EL (cell line): ENCODE data around the gene MYMX.
A peak's percentile ranks its signal among the peaks of the same experiment; 100 is the strongest.
"Not testable (repeated sequence)": the region's sequence is repeated elsewhere in the genome, so short reads cannot be mapped to it uniquely, and the experiment has no call there.

Experiments
- DNase-seq: peaks from one replicate; pipeline ENCODE4 v3.0.0-alpha.2; 2016

Gene MYMX

GRCh38 chr6:44216677-44217331, at the start of gene MYMX:
Gene MYMX, plus strand, starts transcription at chr6:44216926. Its CDS starts 546 bp downstream, at chr6:44217472.
- no peak for DNase-seq

GRCh38 chr6:44167567-44167966, 49.2 kb upstream of the MYMX start:
- no peak for DNase-seq

- DNase-seq = no peak
Measured at GRCh38 chr6:44169154-44169553, 47.6 kb upstream of the MYMX start.

GRCh38 chr6:44169886-44170570, 46.7 kb upstream of the MYMX start:
- no peak for DNase-seq

- DNase-seq = no peak
Measured at GRCh38 chr6:44171899-44172546, 44.7 kb upstream of the MYMX start.

- DNase-seq = peak; percentile 82
Measured at GRCh38 chr6:44172731-44173500, 43.8 kb upstream of the MYMX start.

- DNase-seq = no peak
Measured at GRCh38 chr6:44176130-44176761, 40.5 kb upstream of the MYMX start.

- DNase-seq = no peak
Measured at GRCh38 chr6:44176762-44177509, 39.8 kb upstream of the MYMX start.

GRCh38 chr6:44177691-44178423, 38.9 kb upstream of the MYMX start:
- peak; percentile 87 for DNase-seq

GRCh38 chr6:44178424-44179071, 38.2 kb upstream of the MYMX start:
- DNase-seq = no peak

GRCh38 chr6:44179072-44179536, 37.6 kb upstream of the MYMX start:
- peak; percentile 26 for DNase-seq

- DNase-seq = no peak
Measured at GRCh38 chr6:44179648-44180047, 37.1 kb upstream of the MYMX start.

GRCh38 chr6:44180406-44180805, 36.3 kb upstream of the MYMX start:
- DNase-seq = no peak

- no peak for DNase-seq
Measured at GRCh38 chr6:44180886-44181285, 35.8 kb upstream of the MYMX start.

GRCh38 chr6:44181784-44182183, 34.9 kb upstream of the MYMX start:
- not testable (repeated sequence) for DNase-seq

GRCh38 chr6:44182911-44183390, 33.8 kb upstream of the MYMX start:
- DNase-seq = no peak

- DNase-seq = no peak
Measured at GRCh38 chr6:44183783-44184182, 32.9 kb upstream of the MYMX start.

- not testable (repeated sequence) for DNase-seq
Measured at GRCh38 chr6:44185356-44185755, 31.4 kb upstream of the MYMX start.

GRCh38 chr6:44185953-44186634, 30.6 kb upstream of the MYMX start:
- no peak for DNase-seq

GRCh38 chr6:44186635-44187025, 30.1 kb upstream of the MYMX start:
- DNase-seq = no peak
